Parathyroid adenoma (tissue), 2 donors: ENCODE measurements around the gene UGT2A3.

Experiments used
- H2AFZ ChIP-seq: fragments of 300-600 bp; sonication (generic); one replicate; pipeline ENCODE4 v1.7.0; 2017; ENCODE audit warnings: antibody characterized with exemption, mild to moderate bottlenecking
- H3K27ac ChIP-seq: fragments of 300-600 bp; sonication (generic); one replicate; pipeline ENCODE4 v1.7.0; 2017
- H3K27me3 ChIP-seq: fragments of 300-600 bp; sonication (generic); one replicate; pipeline ENCODE4 v1.7.0; 2017; ENCODE audit warnings: low read length; ENCODE audit not compliant: control insufficient read depth, insufficient read depth
- H3K36me3 ChIP-seq: fragments of 300-600 bp; sonication (generic); one replicate; pipeline ENCODE4 v1.7.0; 2017; ENCODE audit warnings: low read length; ENCODE audit not compliant: control insufficient read depth, insufficient read depth
- H3K4me1 ChIP-seq: fragments of 300-600 bp; sonication (generic); one replicate; pipeline ENCODE4 v1.7.0; 2017; ENCODE audit warnings: control low read depth
- H3K4me2 ChIP-seq: fragments of 300-600 bp; sonication (generic); one replicate; pipeline ENCODE4 v1.7.0; 2017; ENCODE audit warnings: low read length
- H3K4me3 ChIP-seq: fragments of 300-600 bp; sonication (generic); one replicate; pipeline ENCODE4 v1.7.0; 2017; ENCODE audit warnings: low read depth, low read length
- H3K79me2 ChIP-seq: fragments of 300-600 bp; sonication (generic); one replicate; pipeline ENCODE4 v1.7.0; 2017; ENCODE audit warnings: control low read depth
- H3K9ac ChIP-seq: fragments of 300-600 bp; sonication (generic); one replicate; pipeline ENCODE4 v1.7.0; 2017; ENCODE audit warnings: mild to moderate bottlenecking
- H3K9me3 ChIP-seq: fragments of 300-600 bp; sonication (generic); one replicate; pipeline ENCODE4 v1.7.0; 2017; ENCODE audit warnings: low read length; ENCODE audit not compliant: control insufficient read depth
- CTCF ChIP-seq: fragments of 300-600 bp; sonication (generic); IDR thresholded peaks from one replicate; pipeline ENCODE4 v1.7.0; 2017; ENCODE audit warnings: antibody characterized with exemption, mild to moderate bottlenecking
- donor health status: primary hyperparathyroidism.

UGT2A3 gene

GRCh38 chr4:68954126-68954525 lies 2.5 kb upstream of the UGT2A3 start:
- no peak for TF ChIP-seq CTCF
- Histone ChIP-seq H3K27me3 (no peaks in the 10 kb centered on the region), H3K9ac (no peak overlapping the region), H3K4me2 (no peak overlapping the region), H3K4me1 (no peaks in the 10 kb centered on the region), H3K79me2 (no peaks in the 10 kb centered on the region), H2AFZ (no peak overlapping the region), H3K27ac (no peak overlapping the region), H3K9me3 (no peaks in the 10 kb centered on the region), H3K4me3 (no peak overlapping the region), H3K36me3 (no peaks in the 10 kb centered on the region)

- no peaks in the 10 kb centered on the region for H3K36me3 ChIP-seq
- no peak overlapping the region for H3K4me2 ChIP-seq
- TF ChIP-seq CTCF = no peak
- no peaks in the 10 kb centered on the region for H3K4me1 ChIP-seq
- H3K79me2 ChIP-seq = no peaks in the 10 kb centered on the region
- H3K4me3 ChIP-seq = no peak overlapping the region
- no peak overlapping the region for H3K9ac ChIP-seq
- no peak overlapping the region for H3K27ac ChIP-seq
- no peaks in the 10 kb centered on the region for H3K9me3 ChIP-seq
- H3K27me3 ChIP-seq = no peaks in the 10 kb centered on the region
- H2AFZ ChIP-seq = no peak overlapping the region
Observed at GRCh38 chr4:68953056-68953596, 1.5 kb upstream of the UGT2A3 start.

DNA sequence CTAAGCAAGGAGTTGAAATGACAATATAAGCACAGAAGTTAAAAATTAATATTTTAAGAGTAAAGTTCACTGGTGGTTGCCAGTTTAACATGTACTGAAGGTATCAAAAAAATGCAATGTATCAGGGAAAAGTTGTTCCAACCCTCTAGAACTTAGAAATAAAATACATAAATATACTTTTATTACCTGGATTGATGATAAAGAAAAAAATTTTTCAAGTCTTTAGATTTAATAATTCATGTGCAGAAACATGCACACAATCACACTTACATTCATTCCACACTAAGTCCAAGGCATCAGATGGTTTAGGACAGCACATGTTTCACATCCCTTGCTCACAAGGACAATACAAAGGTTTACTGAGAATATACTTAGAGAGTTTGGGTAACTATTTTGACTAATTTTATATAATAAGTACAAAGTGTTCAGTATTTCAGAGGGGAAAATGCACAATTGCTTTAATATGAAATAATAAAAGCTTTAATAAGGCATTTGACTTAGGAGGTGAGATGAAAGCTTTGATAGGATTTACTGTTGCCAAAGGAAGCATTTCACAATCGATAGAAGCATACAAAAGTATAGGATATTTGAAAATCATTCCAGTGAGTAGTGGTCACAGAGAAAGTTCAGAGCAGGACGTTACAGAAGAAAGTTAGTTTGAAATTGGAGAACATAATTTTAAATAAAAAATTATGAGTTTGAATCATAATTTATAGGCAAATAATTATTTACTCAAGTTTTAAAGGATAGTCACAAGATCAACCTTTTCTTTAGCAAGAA lies 392 bp upstream of the UGT2A3 start:
- Histone ChIP-seq H3K79me2 (no peaks in the 10 kb centered on the region), H3K9ac (no peak overlapping the region), H2AFZ (no peak overlapping the region), H3K27ac (no peak overlapping the region), H3K9me3 (no peaks in the 10 kb centered on the region), H3K4me1 (no peaks in the 10 kb centered on the region), H3K4me2 (no peak overlapping the region), H3K27me3 (no peaks in the 10 kb centered on the region), H3K36me3 (no peaks in the 10 kb centered on the region), H3K4me3 (no peak overlapping the region)
- no peak for TF ChIP-seq CTCF

GRCh38 chr4:68950033-68950432 lies 1.6 kb downstream of the UGT2A3 start:
- Histone ChIP-seq H3K27me3 (no peaks in the 10 kb centered on the region), H3K9me3 (no peaks in the 10 kb centered on the region), H3K4me1 (no peaks in the 10 kb centered on the region), H3K9ac (no peak overlapping the region), H3K27ac (no peak overlapping the region), H2AFZ (no peak overlapping the region), H3K79me2 (no peaks in the 10 kb centered on the region), H3K4me3 (no peak overlapping the region), H3K36me3 (no peaks in the 10 kb centered on the region), H3K4me2 (no peak overlapping the region)
- TF ChIP-seq CTCF = no peak

- H2AFZ ChIP-seq = no peak overlapping the region
- H3K4me3 ChIP-seq = no peak overlapping the region
- H3K79me2 ChIP-seq = no peaks in the 10 kb centered on the region
- H3K36me3 ChIP-seq = no peaks in the 10 kb centered on the region
- no peaks in the 10 kb centered on the region for H3K4me1 ChIP-seq
- TF ChIP-seq CTCF = no peak
- H3K4me2 ChIP-seq = no peak overlapping the region
- H3K27ac ChIP-seq = no peak overlapping the region
- H3K27me3 ChIP-seq = no peaks in the 10 kb centered on the region
- H3K9me3 ChIP-seq = no peaks in the 10 kb centered on the region
- no peak overlapping the region for H3K9ac ChIP-seq
Observed at GRCh38 chr4:68948985-68949384, 2.6 kb downstream of the UGT2A3 start.
